Uterus (tissue), 4 donors: ENCODE data around the gene ELAC1. TPM values are rescaled to one million over a fixed set of nuclear protein-coding genes. Genes with fewer than 3 reads are reported as not detected.

Experiments used
- DNase-seq, 2 donors: peaks; one replicate each; pipeline ENCODE4 v3.0.0-alpha.2; 2019 to 2020
- H3K27ac ChIP-seq, 2 donors: fragments of 200-600 bp; sonication (generic); 1 replicate in 1 of 2; 2 replicates in 1 of 2; pipeline ENCODE4 v1.5.1; 2016 to 2018
- H3K27me3 ChIP-seq, 2 donors: fragments of 200-600 bp; sonication (generic); one replicate each; pipeline ENCODE4 v1.5.1; 2018 to 2019; ENCODE audit warnings: control low read depth in 1 of 2
- H3K36me3 ChIP-seq, 2 donors: fragments of 200-600 bp; sonication (generic); one replicate each; pipeline ENCODE4 v1.5.1; 2019; ENCODE audit warnings: control low read depth in 1 of 2
- H3K4me1 ChIP-seq, 2 donors: fragments of 200-600 bp; sonication (generic); one replicate each; pipeline ENCODE4 v1.5.1; 2018 to 2019; ENCODE audit warnings: control low read depth in 1 of 2
- H3K4me3 ChIP-seq, 2 donors: fragments of 200-600 bp; sonication (generic); 1 replicate in 1 of 2; 2 replicates in 1 of 2; pipeline ENCODE4 v1.5.1; 2018 to 2019; ENCODE audit warnings: mild to moderate bottlenecking in 1 of 2
- H3K9me3 ChIP-seq, 2 donors: fragments of 200-600 bp; sonication (generic); one replicate each; pipeline ENCODE4 v1.5.1; 2019; ENCODE audit warnings: control low read depth in 1 of 2
- CTCF ChIP-seq, 4 experiments: fragments of 200-600 bp in 2 of 4; fragments of 450-650 bp in 2 of 4; sonication (generic) in 2 of 4; IDR thresholded peaks; one replicate each; pipeline ENCODE4 v1.5.1; 2016 to 2019; ENCODE audit warnings: antibody characterized with exemption in 4 of 4, mild to moderate bottlenecking in 2 of 4, moderate library complexity in 1 of 4
- POLR2A ChIP-seq, 2 donors: fragments of 450-650 bp; IDR thresholded peaks; one replicate each; pipeline ENCODE4 v1.6.1; 2016; ENCODE audit warnings: antibody characterized with exemption in 2 of 2, mild to moderate bottlenecking in 1 of 2, moderate library complexity in 1 of 2
- intact Hi-C: fragments of 100-400 bp; cut with DNase I; formaldehyde crosslinking; loops from one replicate; pipeline ENCODE4 v1.15.1; 2023; ENCODE audit warnings: low total_unique reads
- total RNA-seq, 4 donors: library from RNA; depleted of rRNA in 3 of 4; stranded (reverse); fragments of >200 nt in 3 of 4; gene quantifications; one replicate each; pipeline versions ENCODE4 v1.1.0 to v1.2.4, GENCODE V29; 2014 to 2023
- donor health status: DM: yes; HTN: yes; CAD: no.

ELAC1 gene
- total RNA-seq, 4 donors from 2014 or later = 4.1 to 26.2 (median 9.4) TPM

- no peaks in the 10 kb centered on the region for H3K4me1 ChIP-seq
- H3K27ac ChIP-seq = no peak overlapping the region
- no peaks in the 10 kb centered on the region for H3K27me3 ChIP-seq
- H3K36me3 ChIP-seq = no peaks in the 10 kb centered on the region
- H3K4me3 ChIP-seq = no peak overlapping the region
- DNase-seq = no peak
- no peaks in the 10 kb centered on the region for H3K9me3 ChIP-seq
- intact Hi-C loops = no loop called here
- TF ChIP-seq POLR2A (IDR thresholded peaks at IDR 0.05) = no peak
- TF ChIP-seq CTCF (IDR thresholded peaks at IDR 0.05) = no peak
Observed at GRCh38 chr18:51011709-51012108, 43.9 kb downstream of the ELAC1 start.

- Histone ChIP-seq H3K4me1 (no peaks in the 10 kb centered on the region), H3K36me3 (no peaks in the 10 kb centered on the region), H3K4me3 (no peak overlapping the region), H3K27ac (no peak overlapping the region), H3K9me3 (no peaks in the 10 kb centered on the region), H3K27me3 (no peaks in the 10 kb centered on the region)
- no peak for DNase-seq
- intact Hi-C loops = no loop called here
- TF ChIP-seq CTCF (IDR thresholded peaks at IDR 0.05) (no peak), POLR2A (IDR thresholded peaks at IDR 0.05) (no peak)
Observed at GRCh38 chr18:51012441-51012840, 44.6 kb downstream of the ELAC1 start.

- no peak for DNase-seq
- Histone ChIP-seq H3K4me3 (no peak overlapping the region), H3K27me3 (no peaks in the 10 kb centered on the region), H3K9me3 (no peaks in the 10 kb centered on the region), H3K27ac (no peak overlapping the region), H3K36me3 (no peaks in the 10 kb centered on the region), H3K4me1 (no peaks in the 10 kb centered on the region)
- no peak for TF ChIP-seq POLR2A (IDR thresholded peaks at IDR 0.05)
- TF ChIP-seq CTCF (IDR thresholded peaks at IDR 0.05) = no peak
- intact Hi-C loops = no loop called here
Observed at GRCh38 chr18:51013259-51013658, 45.4 kb downstream of the ELAC1 start.

- Histone ChIP-seq H3K9me3 (no peaks in the 10 kb centered on the region), H3K36me3 (no peaks in the 10 kb centered on the region), H3K4me1 (no peaks in the 10 kb centered on the region), H3K4me3 (no peak overlapping the region), H3K27ac (no peak overlapping the region), H3K27me3 (no peaks in the 10 kb centered on the region)
- TF ChIP-seq POLR2A (IDR thresholded peaks at IDR 0.05) = no peak
- no peak for TF ChIP-seq CTCF (IDR thresholded peaks at IDR 0.05)
- no peak for DNase-seq
- intact Hi-C loops = no loop called here
Observed at GRCh38 chr18:51017140-51017879, 49.5 kb downstream of the ELAC1 start.

- no peak overlapping the region for H3K27ac ChIP-seq
- no peaks in the 10 kb centered on the region for H3K4me1 ChIP-seq
- H3K36me3 ChIP-seq = no peaks in the 10 kb centered on the region
- no peak for DNase-seq
- no peak overlapping the region for H3K4me3 ChIP-seq
- no peaks in the 10 kb centered on the region for H3K9me3 ChIP-seq
- TF ChIP-seq CTCF (IDR thresholded peaks at IDR 0.05) = no peak
- TF ChIP-seq POLR2A (IDR thresholded peaks at IDR 0.05) = no peak
- intact Hi-C loops = no loop called here
- H3K27me3 ChIP-seq = no peaks in the 10 kb centered on the region
Observed at GRCh38 chr18:51020536-51020935, 52.7 kb downstream of the ELAC1 start.
